Smooth muscle cell of trachea (primary cell): Measurements from ENCODE around the gene HOXA7. TPM values are rescaled to one million over a fixed set of nuclear protein-coding genes. Genes with fewer than 3 reads are reported as not detected.

Experiments used
- total RNA-seq: library from RNA; depleted of rRNA; stranded (reverse); fragments of >200 nt; gene quantifications from 2 replicates; pipeline ENCODE4 v1.2.1, GENCODE V29; 2014

HOXA7 gene
- total RNA-seq: not detected in 2 replicates

DNA sequence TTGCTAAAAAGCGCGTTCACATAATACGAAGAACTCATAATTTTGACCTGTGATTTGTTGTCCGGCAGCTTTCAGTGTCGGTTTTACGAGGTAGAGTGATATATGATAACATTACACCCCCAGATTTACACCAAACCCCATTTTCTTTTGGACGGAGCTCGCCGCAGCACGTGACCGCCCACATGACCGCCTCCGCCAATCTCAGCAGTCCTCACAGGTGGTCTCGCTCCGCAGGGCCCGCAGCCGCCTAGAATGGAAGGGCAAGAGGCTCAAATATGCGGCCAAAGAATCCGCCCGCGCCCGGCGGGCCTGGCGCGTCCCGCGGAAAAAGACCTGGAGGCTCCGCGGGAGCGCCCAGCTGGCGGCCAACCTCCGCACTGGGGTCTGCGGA, at the start of gene HOXA7:
HOXA7 (minus strand) TSS at position 168 of the 391 bp plus-strand sequence; CDS start at position 38, 130 bp downstream.

DNA sequence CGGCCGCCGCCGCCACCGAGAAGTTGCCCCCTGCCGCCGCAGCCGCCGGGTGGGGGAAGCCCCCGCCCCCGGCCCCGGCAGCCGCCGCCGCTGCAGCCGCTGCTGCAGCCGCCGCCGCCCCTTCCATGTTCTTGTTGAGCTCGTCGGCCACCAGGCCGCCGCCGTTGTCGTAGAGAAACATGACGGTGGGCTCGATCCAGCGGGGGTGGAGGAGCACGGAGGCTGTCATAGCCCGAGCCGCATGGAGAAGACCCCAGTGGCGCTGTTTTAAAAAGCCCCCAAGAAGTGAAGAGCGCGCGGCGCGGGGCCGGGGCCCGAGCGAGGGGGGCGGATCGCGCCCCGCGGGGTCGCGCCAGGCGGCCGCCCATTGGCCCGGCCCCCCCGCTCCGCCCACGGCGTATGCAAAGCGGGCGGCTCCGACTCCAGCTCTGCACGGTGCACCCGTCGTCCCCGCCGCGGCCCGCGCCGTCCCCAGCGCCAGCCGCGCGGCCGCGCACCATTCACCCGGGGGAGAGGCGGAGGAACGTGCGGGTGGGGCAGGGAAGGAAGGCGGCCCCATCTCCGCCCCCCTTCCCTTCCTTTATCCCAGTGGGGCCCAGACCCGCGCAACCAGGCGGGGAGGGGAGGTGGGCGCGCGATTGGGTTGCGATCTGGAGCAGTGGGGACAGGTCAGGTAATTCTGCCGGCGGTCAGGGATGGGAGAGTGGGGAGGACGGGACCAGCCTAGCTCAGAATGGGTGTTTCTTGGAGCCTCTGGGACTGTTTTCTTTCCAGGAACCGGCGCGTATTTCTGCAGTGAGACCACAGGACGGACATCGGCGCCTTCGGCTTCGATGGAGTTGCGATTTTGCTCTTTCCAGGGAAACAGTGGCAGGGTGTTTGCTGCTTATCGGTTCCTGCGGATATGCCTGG, 43.6 kb upstream of the HOXA7 start, which contains the start of gene HOXA13:
HOXA13 (minus strand) TSS at position 243 of the 912 bp plus-strand sequence; CDS start at position 229, 14 bp downstream.

DNA sequence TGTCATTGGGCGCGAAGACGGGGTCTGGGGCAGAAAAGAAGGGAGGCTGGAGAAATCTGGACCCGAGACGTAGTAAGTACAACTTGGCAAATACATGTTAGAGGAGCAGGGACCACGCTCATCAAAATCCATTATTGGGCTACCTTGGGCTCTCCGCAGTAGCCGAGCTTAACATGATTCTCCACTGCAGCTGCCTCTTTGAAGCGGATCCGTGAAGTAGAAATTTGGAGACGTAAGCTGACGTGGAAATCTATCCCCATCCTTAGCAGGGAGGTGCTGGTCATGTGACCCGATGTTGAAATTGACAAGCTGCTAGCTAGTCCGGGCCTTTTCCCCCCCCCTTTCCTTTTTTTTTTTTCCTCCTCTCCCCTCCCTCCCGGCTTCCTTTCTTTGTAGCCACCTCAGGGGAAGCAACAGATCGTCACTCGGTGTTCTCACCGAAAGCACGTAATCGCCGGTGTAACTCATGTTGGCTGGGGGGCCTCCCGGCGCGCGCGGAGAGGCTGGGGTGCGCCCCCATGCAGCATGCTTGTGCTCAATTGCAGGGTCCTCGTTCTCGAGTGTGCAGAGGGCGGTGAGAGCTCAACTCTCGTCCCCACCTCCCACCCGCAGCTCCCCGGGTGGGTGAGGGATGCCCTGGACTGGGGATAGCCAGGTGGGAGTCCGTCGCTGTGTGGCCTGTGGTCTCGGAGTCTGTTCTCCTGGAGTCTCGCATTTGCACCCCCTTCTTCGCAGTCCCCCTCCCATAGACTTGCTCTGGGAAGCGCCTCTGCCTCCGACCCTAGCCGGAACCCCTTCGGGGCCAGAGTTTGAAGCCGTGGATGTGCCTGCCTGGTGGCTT, 28.8 kb upstream of the HOXA7 start, which contains the start of gene HOXA11:
HOXA11 (minus strand) TSS at position 220 of the 841 bp plus-strand sequence; CDS start at position 132, 88 bp downstream.

DNA sequence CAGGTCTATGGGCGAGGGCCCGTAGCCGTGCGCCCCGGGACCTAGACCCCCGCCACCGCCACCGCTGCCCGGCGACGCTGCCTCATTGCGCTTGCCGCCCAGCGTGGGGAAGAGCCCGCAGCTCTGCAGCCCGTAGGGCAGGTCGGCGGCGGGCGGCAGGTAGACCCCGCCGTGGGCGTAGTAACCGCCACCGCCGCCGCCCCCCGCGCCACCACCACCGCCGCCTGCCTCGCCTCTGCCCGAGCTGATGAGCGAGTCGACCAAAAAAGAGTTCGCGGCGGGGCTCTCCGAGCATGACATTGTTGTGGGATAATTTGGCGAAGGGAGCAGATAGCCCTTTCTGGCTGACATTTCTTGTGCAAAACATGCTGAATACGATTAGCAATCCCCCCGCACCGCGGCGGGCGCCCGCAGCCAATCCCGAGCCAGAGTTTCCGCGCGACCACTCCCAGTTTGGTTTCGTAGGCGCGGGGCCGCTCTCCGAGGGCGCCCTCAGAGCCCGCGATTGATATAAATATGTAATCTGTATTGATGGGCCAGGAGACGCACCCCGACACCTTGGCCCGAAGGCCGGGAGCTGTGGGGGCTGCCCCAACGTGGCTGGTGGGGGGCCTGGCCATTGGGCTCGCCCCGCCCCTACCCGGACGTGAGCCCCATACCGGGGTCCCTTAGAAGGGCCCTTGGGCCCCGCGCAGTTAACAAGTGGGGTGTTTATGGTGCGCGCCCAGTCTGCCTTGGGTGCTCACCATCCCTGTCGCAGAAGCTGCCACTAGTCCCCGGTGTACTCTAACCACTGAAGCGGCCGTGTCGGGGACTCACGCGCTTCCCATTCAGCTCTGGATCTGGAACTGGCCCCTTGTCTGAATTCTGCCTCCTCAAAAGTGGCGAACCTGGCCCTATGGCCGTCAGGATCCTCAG, 17.7 kb upstream of the HOXA7 start, which contains the start of gene HOXA10:
HOXA10 (minus strand) TSS at position 365 of the 918 bp plus-strand sequence; CDS start at position 351, 14 bp downstream.

DNA sequence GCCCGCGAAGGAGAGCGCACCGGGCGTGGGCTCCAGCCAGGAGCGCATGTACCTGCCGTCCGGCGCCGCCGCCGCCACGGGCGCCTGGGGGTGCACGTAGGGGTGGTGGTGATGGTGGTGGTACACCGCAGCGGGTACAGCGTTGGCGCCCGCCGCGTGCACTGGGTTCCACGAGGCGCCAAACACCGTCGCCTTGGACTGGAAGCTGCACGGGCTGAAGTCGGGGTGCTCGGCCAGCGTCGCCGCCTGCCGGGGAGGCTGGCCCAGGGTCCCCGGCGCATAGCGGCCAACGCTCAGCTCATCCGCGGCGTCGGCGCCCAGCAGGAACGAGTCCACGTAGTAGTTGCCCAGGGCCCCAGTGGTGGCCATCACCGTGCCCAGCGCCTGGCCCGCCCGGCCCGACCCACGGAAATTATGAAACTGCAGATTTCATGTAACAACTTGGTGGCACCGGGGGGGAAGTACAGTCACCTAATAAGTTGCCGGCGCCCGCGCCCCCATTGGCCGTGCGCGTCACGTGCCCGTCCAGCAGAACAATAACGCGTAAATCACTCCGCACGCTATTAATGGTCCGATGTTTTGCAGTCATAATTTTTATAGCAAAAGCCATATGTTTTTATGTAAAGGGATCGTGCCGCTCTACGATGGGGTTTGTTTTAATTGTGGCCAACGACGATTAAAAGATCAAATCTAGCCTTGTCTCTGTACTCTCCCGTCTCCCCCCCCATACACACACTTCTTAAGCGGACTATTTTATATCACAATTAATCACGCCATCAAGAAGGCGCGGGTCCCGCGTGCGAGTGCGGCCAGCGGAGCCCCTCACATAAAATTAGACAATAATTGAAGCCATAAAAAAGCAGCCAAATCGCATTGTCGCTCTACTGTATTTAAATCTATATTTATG, 8.9 kb upstream of the HOXA7 start, which contains the start of gene HOXA9:
HOXA9 (minus strand) TSS at position 449 of the 907 bp plus-strand sequence; CDS start at position 369, 80 bp downstream.

DNA sequence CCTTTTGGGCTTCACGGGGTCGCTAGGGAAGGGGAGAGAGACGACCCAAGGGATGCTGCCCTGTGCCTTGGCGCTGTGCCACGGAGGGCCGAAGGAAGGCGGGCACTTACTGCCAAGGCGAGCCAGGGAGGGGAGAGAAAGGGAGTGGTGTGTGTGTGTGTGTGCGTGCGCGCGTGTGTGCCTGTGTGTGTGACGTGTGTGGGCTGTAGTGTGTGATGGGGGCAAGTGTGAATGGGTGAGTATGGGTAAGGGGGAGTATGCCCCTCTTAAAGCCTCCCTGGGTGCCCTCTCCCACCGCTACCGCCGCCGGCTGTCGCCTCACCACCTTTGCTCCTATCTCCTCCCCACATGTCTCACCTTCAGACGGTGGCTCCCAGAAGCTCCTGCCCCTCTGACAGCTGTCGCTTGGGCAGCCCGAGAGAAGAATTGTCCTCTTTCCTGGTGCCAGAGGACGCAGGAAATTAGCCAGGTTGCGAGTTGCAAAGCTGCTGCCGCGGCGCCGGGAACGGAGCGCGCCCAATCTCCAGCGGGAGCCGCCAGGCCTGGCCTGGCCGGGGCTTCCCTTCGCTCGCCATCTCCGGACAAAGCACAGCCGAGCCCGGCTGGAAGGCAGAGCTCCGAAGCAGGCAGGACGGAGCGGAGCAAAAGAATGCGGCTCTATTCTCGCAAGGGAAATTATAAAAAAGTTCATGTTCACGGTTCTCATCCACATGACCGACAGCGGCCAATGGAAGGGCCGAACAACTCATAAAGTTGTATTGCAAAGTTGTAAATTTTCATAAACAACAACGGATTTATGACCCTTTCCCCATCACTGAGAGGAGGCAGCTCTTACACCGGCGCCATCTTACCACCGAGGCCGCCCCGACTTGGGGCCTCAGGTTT, 4.3 kb downstream of the HOXA7 start, which contains the start of gene HOXA3:
HOXA3 (minus strand) TSS at position 653 of the 885 bp plus-strand sequence. CDS start 41,943 bp downstream, outside the sequence.

DNA sequence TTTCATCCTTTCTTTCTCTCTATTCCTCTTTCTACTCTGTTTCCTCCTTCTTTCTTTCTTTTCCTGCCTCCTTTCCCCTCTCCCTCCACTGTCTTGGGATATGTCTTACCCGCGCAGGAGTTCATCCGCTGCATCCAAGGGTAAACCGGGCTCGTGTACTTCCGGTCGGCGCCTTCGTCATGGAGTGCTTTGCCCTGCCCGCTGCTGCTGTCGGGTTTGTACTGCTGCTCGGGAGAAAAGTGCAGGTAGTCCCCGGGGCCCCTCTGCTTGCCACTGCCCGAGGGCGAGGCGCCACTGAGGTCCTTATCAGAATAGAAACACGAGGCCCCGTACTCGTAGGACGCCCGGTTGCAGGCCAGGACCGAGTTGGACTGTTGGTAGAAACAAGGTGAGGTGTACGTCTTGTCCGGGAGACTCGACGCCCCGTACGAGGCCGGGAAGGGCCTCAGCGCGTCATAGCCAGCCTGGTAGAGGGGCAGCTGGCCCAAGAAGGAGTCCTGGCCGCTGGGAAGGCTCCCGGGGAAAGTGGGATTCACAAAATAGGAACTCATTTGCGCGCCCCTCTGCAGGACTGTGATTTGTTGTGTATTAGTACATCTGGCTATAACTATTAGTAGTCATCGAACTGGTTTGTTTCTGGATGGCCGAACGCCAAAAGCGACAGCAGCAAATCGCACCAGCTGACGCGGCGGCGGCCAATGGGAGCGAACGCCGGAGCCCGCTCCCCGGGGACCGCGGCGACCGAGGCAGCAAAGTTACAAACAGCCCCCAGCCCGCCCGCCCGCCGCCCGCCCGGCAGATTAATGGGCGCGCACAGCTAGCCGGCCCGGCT, 9.1 kb downstream of the HOXA7 start, which contains the start of gene HOXA6:
HOXA6 (minus strand) TSS at position 576 of the 832 bp plus-strand sequence; CDS start at position 551, 25 bp downstream.

DNA sequence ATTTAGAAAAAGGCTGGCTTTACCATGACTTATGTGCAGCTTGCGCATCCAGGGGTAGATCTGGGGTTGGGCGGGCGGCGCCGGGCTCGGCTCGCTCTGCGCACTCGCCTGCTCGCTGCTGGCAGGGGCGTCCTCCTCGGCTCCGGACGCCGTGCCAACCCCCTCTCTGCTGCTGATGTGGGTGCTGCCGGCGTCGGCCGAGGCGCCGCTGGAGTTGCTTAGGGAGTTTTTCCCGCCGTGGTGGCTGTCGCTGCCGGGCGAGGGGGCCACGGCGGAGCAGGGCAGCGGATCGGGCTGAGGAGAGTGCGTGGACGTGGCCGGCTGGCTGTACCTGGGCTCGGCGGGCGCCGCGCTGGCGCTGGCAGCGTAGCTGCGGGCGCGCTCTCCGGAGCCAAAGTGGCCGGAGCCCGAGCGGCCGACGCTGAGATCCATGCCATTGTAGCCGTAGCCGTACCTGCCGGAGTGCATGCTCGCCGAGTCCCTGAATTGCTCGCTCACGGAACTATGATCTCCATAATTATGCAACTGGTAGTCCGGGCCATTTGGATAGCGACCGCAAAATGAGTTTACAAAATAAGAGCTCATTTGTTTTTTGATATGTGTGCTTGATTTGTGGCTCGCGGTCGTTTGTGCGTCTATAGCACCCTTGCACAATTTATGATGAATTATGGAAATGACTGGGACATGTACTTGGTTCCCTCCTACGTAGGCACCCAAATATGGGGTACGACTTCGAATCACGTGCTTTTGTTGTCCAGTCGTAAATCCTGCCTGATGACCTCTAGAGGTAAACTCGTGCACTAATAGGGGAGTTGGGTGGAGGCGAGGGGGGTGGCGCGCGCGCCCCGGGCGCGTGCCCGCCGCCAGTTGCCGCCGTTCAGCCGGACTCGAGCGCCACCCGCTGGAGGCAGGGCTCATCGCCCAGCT, 13.2 kb downstream of the HOXA7 start, which contains the start of gene HOXA5:
HOXA5 (minus strand) TSS at position 659 of the 927 bp plus-strand sequence; CDS start at position 585, 74 bp downstream.

DNA sequence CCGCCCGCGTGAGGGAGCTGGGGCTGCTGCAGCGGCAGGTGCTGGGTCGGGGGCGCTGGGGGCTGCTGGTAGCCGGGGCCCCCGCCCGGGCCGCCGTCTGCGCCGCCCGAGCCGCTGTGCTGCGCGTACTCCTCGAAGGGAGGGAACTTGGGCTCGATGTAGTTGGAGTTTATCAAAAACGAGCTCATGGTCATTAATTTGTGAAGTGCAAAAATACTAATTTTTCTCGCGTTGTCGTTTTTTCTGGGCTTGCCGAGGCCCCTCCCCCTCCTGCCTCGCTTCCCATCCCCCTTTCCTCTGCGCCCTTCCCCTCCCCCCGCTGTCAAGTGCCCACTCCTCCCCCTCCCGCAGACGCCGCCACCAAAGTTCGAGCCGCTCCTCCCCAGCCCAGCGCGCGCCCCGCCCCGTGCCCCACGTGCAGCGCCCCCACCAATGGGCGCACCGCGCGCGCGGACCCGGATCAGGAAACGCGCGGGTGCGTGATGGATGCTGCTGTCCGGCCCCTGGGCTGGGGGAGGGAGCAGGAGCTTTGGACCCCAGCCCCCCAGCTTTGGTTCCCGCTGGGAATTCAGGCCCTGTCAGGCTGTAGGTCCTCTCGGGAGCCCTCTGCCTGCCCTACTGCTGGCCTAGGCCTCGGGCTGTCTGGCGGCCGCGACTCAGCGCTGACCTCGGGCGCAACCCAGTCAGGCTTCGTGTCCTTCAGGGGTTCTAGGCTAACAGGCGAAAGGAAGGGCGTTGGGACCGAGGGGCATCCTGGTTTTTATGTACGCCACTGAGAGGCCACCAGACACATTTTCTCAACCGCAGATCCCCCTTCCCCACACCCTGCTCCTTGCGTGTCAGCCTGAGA, 25.7 kb downstream of the HOXA7 start, which contains the start of gene HOXA4:
HOXA4 (minus strand) TSS at position 218 of the 850 bp plus-strand sequence; CDS start at position 194, 24 bp downstream.

Other genes starting within 250 kb of the HOXA7 start
- gene HOXA1, start 60.7 kb downstream of the HOXA7 start, total RNA-seq: 0.44 and 1.2 TPM in 2 replicates
- 1.3 and 2.6 TPM in 2 replicates for gene HOXA2, start 54.0 kb downstream of the HOXA7 start, total RNA-seq
- 0.58 and 0.66 TPM in 2 replicates for gene HOXA4, start 25.9 kb downstream of the HOXA7 start, total RNA-seq
- gene HOXA5, start 13.0 kb downstream of the HOXA7 start, total RNA-seq: 10.8 and 16.7 TPM in 2 replicates
- gene HOXA6, start 8.9 kb downstream of the HOXA7 start, total RNA-seq: not detected in 2 replicates
- 2.6 and 3.0 TPM in 2 replicates for gene HOXA3, start 4.1 kb downstream of the HOXA7 start, total RNA-seq
- gene HOXA9, start 8.9 kb upstream of the HOXA7 start, total RNA-seq: 0.15 TPM in 1 of 2 replicates, not detected in the other
- gene HOXA10, start 17.6 kb upstream of the HOXA7 start, total RNA-seq: 0.15 TPM in 1 of 2 replicates, not detected in the other
- gene HOXA11, start 28.6 kb upstream of the HOXA7 start, total RNA-seq: under 0.01 TPM in 1 of 2 replicates, not detected in the other
- under 0.01 TPM in 2 replicates for gene HOXA13, start 43.4 kb upstream of the HOXA7 start, total RNA-seq
- not detected in 2 replicates for gene EVX1, start 86.1 kb upstream of the HOXA7 start, total RNA-seq